Hepatic stellate cell (primary cell): ENCODE results near the gene MYOD1.

Source experiments
- DNase-seq: peaks from one replicate; pipeline ENCODE4 v3.0.0; 2011; ENCODE audit warnings: low spot score

Gene MYOD1

DNA sequence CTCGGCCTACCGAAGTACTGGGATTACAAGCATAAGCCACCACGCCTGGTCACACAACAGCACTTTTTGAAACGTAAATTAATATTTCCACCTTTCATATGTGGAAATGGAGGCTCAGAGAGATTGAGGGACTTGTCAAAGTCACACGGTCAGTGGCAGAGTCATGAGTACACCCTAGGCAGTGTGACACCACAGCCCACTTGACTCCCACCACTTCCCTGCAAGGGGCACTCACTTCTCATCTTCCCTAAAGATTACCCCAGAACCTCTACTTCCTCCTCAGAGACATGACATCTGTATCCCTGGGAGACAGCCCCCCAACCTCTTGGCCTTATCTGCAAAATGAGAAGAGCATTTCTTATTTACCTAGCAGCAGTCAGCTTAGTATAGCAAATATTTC lies 16.5 kb upstream of the MYOD1 start:
- no peak for DNase-seq

- DNase-seq = no peak
Observed at GRCh38 chr11:17703951-17704350, 15.4 kb upstream of the MYOD1 start.

DNA sequence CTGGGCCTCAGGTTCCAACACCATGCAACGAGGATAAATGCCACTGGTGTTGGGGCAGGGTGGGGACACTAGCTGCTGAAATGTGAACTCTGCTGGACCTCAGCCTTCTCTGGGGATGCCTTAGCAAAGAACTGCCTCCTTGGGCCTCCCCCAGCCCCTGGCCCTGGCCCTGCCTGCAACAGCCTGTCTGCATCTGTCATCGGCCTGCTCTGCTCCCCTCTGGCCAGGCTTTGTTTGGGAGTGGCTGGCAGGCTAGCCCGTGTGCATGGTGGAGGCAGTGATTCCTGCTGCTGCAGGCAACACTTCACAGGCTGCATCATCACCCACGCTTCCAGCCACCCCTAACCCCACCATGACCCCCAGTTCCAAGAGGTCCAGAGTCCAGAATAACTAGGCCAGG lies 11.5 kb upstream of the MYOD1 start:
- no peak for DNase-seq

GRCh38 chr11:17711836-17712235 lies 7.5 kb upstream of the MYOD1 start:
- no peak for DNase-seq

DNA sequence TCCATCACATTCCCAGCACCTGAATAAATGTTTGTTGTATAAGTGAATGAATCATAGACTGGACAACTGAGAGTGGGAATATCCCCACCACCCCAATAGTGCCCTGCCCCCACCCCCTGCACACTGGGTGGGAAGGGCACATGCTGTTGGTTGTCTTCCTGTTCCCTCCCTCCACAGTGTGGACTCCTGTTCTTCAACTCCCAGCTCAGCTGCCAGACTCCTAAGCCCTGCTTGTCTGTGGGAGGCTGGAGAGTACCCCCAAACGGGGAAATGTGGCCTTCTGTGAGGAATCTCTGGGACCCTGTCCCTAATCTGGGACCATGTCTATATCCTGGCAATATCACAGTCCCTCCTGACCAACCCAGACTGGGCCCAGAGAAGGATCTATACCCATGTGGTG lies 5.5 kb upstream of the MYOD1 start:
- no peak for DNase-seq

GRCh38 chr11:17714356-17714854 lies 5.0 kb upstream of the MYOD1 start:
- no peak for DNase-seq

GRCh38 chr11:17714870-17715269 lies 4.5 kb upstream of the MYOD1 start:
- DNase-seq = no peak

DNA sequence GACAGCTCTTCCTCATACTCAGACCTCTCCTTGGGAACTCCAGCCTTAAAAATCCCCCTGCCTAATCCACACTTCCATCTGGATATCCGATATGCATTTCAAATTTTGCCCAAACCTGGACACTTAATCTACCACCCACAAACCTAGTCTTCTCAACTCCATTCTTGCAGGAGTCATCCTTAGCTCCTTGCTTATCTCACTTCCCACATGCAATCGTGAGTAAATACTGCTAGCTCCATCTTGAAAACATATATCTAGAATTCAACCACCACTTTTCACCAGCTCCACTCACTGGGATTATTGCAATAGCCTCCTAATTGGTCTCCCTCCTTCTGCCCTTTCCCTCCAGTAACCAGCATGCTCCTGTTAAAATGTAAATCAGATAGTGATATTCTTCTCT lies 2.6 kb upstream of the MYOD1 start:
- DNase-seq = no peak

DNA sequence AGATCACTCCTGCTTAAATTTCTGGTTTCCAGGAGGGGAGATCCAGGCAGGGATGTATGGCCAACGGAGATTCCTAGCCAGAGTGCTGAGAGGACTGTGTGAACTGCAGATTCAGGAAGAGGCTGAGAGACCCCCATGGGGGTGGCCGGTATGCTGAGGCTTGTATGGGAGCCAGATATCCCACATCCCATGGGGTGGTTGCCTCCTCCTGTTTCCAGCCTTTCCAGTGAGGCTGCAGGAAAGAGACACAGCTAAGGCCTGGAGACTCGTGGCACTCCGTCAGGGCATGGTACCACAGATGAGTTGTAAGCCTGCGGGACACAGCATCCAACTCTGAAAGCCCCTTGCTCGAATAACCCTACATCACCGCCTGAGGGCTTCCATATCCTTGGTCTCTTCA lies 1.4 kb upstream of the MYOD1 start:
- DNase-seq = no peak

DNA sequence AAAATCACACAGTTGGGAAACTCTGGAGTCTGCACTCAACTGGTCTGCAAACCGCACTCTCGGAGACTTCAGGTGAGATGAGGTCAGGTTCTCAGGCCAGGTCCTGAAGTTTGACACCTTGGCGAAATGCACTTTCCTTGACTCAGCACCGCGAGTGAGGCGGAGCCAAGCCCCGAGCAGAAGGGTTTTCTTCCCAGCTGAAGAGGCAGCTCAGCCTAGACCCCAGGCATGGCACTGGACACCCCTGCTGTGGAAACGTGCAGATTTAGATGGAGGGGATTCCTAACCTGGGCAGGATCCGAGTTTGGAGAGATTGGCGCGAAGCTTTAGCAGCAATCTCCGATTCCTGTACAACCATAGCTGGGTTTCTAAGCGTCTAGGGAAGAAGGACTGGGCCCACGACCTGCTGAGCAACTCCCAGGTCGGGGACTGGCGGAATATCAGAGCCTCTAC lies 835 bp upstream of the MYOD1 start:
- no peak for DNase-seq

GRCh38 chr11:17719938-17720795 lies 796 bp downstream of the MYOD1 start:
- DNase-seq = no peak

DNA sequence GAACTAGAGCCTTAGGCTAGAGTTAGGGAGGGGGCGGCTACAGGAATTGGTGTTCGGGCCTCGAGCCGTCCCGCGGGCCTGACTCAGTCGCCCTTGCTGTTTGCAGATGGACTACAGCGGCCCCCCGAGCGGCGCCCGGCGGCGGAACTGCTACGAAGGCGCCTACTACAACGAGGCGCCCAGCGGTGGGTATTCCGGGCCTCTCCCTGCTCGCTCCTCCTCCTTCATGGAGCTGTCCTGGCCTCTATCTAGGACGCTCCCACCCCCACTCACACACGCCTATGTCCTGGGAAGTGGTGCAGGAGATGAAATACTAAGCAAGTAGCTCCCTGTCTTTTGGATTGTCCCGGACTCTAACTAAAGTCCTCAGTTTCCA lies 1.4 kb downstream of the MYOD1 start:
- DNase-seq = no peak

GRCh38 chr11:17721242-17721999 lies 2.0 kb downstream of the MYOD1 start:
- no peak for DNase-seq

GRCh38 chr11:17722000-17722643 lies 2.8 kb downstream of the MYOD1 start:
- peak; percentile 43 for DNase-seq

GRCh38 chr11:17724020-17724908 lies 4.9 kb downstream of the MYOD1 start:
- no peak for DNase-seq

DNA sequence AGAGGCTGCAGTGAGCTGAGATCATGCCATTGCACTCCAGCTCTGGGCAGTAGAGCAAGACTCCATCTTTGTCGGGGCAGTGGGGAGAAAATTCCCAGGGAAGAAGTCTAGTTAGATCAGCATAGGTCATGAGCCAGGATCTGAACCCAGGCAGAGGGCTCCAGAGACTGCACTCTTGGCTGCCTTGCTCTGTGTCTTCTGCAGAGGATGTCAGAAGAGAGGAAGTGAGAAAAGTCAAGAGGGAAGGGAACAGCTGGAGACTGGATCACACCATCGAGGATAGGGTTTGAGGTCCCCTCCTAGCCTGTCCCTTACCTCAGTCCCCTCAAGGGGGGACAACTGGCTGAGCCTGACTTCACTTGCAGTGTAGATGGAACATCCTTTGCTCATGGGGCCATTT lies 5.8 kb downstream of the MYOD1 start:
- no peak for DNase-seq

GRCh38 chr11:17730137-17730536 lies 10.8 kb downstream of the MYOD1 start:
- no peak for DNase-seq

DNA sequence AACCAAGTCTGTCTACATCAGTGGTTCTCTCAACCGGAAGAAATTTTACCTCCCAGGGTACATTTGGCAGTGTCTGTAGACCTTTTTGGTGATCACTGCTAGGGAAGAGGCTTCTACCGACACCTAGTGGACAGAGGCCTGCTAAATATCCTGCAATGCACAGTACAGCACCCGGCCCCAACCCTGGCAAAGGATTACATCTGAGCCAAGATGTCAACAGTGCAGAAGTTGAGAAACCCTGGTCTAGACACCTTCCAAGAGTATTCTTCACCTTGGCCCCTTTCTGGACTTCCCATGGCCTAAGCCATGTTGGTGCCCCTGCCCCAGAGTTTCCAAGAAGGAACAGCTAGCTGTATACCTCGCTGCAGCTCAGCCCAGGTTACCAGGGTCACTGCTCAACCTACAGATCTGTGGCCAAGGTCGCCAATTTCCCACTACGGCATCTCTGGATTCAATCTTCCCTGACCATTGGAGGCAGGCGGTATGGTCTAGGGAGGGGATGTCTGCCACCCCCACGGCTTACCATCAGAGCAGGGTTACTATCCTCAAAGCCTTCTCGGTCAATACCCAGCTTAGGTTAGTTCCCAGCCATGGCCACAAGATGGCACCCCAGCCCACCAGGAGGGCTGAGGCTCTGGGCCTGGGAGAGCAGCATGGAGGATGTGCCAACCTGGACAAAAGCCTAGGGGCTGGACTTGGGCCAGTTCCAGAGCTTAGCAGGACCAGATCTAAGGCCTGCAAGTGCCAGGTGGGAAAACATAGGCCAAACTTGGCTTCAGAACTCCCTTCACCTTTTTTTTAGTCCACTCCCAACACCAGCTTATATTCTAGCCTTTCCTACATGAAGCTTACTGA lies 11.5 kb downstream of the MYOD1 start:
- peak; percentile 90 for DNase-seq

- DNase-seq = no peak
Observed at GRCh38 chr11:17733261-17733660, 13.9 kb downstream of the MYOD1 start.

GRCh38 chr11:17734418-17734911 lies 15.1 kb downstream of the MYOD1 start, which contains the start of gene KCNC1:
KCNC1 (plus strand) TSS chr11:17734781; CDS start chr11:17736003, 1,222 bp downstream.
- peak; percentile 57 for DNase-seq
